ENCODE data around the gene TMEM9. TPM values are rescaled to one million over a fixed set of nuclear protein-coding genes. Genes with fewer than 3 reads are reported as not detected.

Gene TMEM9
- total RNA-seq, 2 experiments from 2014 or later, result 15.7 to 16.5 TPM

GRCh38 chr1:201137579-201138310, 16.5 kb downstream of the TMEM9 start:
- no peak overlapping the region for H3K4me3 Mint-ChIP-seq
- ATAC-seq (ENCODE audit: poor library complexity) (no peak), DNase-seq (no peak)
- Histone ChIP-seq H3K9me3 (ENCODE audit: control insufficient read depth in 1 of 2, insufficient read depth in 1 of 2, low read length in 2 of 2) (no peaks in the 10 kb centered on the region), H3K36me3 (ENCODE audit: insufficient read depth, low read length) (peaks cover 34% of the 10 kb centered on the region), H3K27me3 (ENCODE audit: control insufficient read depth in 1 of 2, insufficient read depth in 2 of 2, low read length in 2 of 2) (no peaks in the 10 kb centered on the region), H3K4me1 (ENCODE audit: insufficient read depth, low read length) (no peaks in the 10 kb centered on the region), H3K4me3 (ENCODE audit: low read length) (no peak overlapping the region), H3K27ac (ENCODE audit: low read depth in 1 of 2, low read length in 2 of 2) (no peak overlapping the region)
- peaks cover 59% of the 10 kb centered on the region for H3K36me3 Mint-ChIP-seq (ENCODE audit: low read depth)
- ChIA-PET POLR2A (interaction anchor here (2.1 kb wide), 1 partner anchor 16 kb away, joined by 4 read pairs; no protein-coding TSS in a partner anchor), CTCF (no interaction called here)
- intact Hi-C loops (cut with DNase I, micrococcal nuclease), result no loop called here
- H3K27me3 Mint-ChIP-seq, result no peaks in the 10 kb centered on the region
- H3K9me3 Mint-ChIP-seq, result no peaks in the 10 kb centered on the region
- no peak overlapping the region for H3K27ac Mint-ChIP-seq
- TF ChIP-seq CTCF (IDR thresholded peaks at IDR 0.05), result no peak
- no peaks in the 10 kb centered on the region for H3K4me1 Mint-ChIP-seq (ENCODE audit: low read depth)

- ATAC-seq (ENCODE audit: poor library complexity), result no peak
- H3K27ac Mint-ChIP-seq, result no peak overlapping the region
- intact Hi-C loops (cut with DNase I, micrococcal nuclease), result no loop called here
- no peaks in the 10 kb centered on the region for H3K9me3 Mint-ChIP-seq
- no peak overlapping the region for H3K4me3 Mint-ChIP-seq
- Histone ChIP-seq H3K27ac (ENCODE audit: low read depth in 1 of 2, low read length in 2 of 2) (no peak overlapping the region), H3K36me3 (ENCODE audit: insufficient read depth, low read length) (peaks cover 32% of the 10 kb centered on the region), H3K9me3 (ENCODE audit: control insufficient read depth in 1 of 2, insufficient read depth in 1 of 2, low read length in 2 of 2) (no peaks in the 10 kb centered on the region), H3K4me1 (ENCODE audit: insufficient read depth, low read length) (no peaks in the 10 kb centered on the region), H3K27me3 (ENCODE audit: control insufficient read depth in 1 of 2, insufficient read depth in 2 of 2, low read length in 2 of 2) (no peaks in the 10 kb centered on the region), H3K4me3 (ENCODE audit: low read length) (no peak overlapping the region)
- no peaks in the 10 kb centered on the region for H3K27me3 Mint-ChIP-seq
- H3K36me3 Mint-ChIP-seq (ENCODE audit: low read depth), result peaks cover 54% of the 10 kb centered on the region
- CTCF ChIA-PET, result interaction anchor here (0.6 to 0.7 kb wide), 2 partner anchors 13 to 20 kb away, joined by 3 read pairs; no protein-coding TSS in a partner anchor
- POLR2A ChIA-PET, result interaction anchor here (0.6 to 2.1 kb wide), 2 partner anchors 16 to 267 kb away, joined by 3 to 4 read pairs; no protein-coding TSS in a partner anchor
- no peak for TF ChIP-seq CTCF (IDR thresholded peaks at IDR 0.05)
- DNase-seq, result no peak
- H3K4me1 Mint-ChIP-seq (ENCODE audit: low read depth), result no peaks in the 10 kb centered on the region
Measured at GRCh38 chr1:201137024-201137392, 17.3 kb downstream of the TMEM9 start.

- Histone ChIP-seq H3K27me3 (ENCODE audit: control insufficient read depth in 1 of 2, insufficient read depth in 2 of 2, low read length in 2 of 2) (no peaks in the 10 kb centered on the region), H3K4me1 (ENCODE audit: insufficient read depth, low read length) (no peaks in the 10 kb centered on the region), H3K9me3 (ENCODE audit: control insufficient read depth in 1 of 2, insufficient read depth in 1 of 2, low read length in 2 of 2) (no peaks in the 10 kb centered on the region), H3K27ac (ENCODE audit: low read depth in 1 of 2, low read length in 2 of 2) (no peak overlapping the region), H3K4me3 (ENCODE audit: low read length) (no peak overlapping the region), H3K36me3 (ENCODE audit: insufficient read depth, low read length) (peaks cover 28% of the 10 kb centered on the region)
- ChIA-PET CTCF (interaction anchor here (0.6 to 0.7 kb wide), 2 partner anchors 14 to 21 kb away, joined by 3 read pairs; no protein-coding TSS in a partner anchor), POLR2A (interaction anchor here (0.6 kb wide), 1 partner anchor 267 kb away, joined by 3 read pairs; no protein-coding TSS in a partner anchor)
- H3K4me1 Mint-ChIP-seq (ENCODE audit: low read depth), result no peaks in the 10 kb centered on the region
- ATAC-seq (ENCODE audit: poor library complexity) (no peak), DNase-seq (no peak)
- peaks cover 50% of the 10 kb centered on the region for H3K36me3 Mint-ChIP-seq (ENCODE audit: low read depth)
- intact Hi-C loops (cut with DNase I, micrococcal nuclease), result no loop called here
- no peak overlapping the region for H3K27ac Mint-ChIP-seq
- no peaks in the 10 kb centered on the region for H3K27me3 Mint-ChIP-seq
- H3K4me3 Mint-ChIP-seq, result no peak overlapping the region
- no peaks in the 10 kb centered on the region for H3K9me3 Mint-ChIP-seq
- no peak for TF ChIP-seq CTCF (IDR thresholded peaks at IDR 0.05)
Measured at GRCh38 chr1:201136355-201137023, 17.8 kb downstream of the TMEM9 start.

Measured in CD4-positive, alpha-beta T cell (primary cell).